Prostate gland (tissue), 2 donors: ENCODE data around the gene MICAL3. TPM values are rescaled to one million over a fixed set of nuclear protein-coding genes. Genes with fewer than 3 reads are reported as not detected.

Experiments
- DNase-seq: peaks from one replicate; pipeline ENCODE4 v3.0.0-alpha.2; 2019; ENCODE audit warnings: low spot score
- H3K27ac ChIP-seq, 2 donors: fragments of 200-600 bp; sonication (generic); 2 replicates each; pipeline ENCODE4 v1.5.1; 2017 to 2019
- H3K27me3 ChIP-seq: fragments of 200-600 bp; sonication (generic); replicated peaks from 2 replicates; pipeline ENCODE4 v1.5.1; 2019; ENCODE audit not compliant: insufficient read depth
- H3K36me3 ChIP-seq, 2 donors: fragments of 200-600 bp; sonication (generic); 1 replicate in 1 of 2; 2 replicates in 1 of 2; pipeline versions ENCODE4 v1.5.1 to v1.8.1; 2017 to 2019
- H3K4me1 ChIP-seq: fragments of 200-600 bp; sonication (generic); replicated peaks from 2 replicates; pipeline ENCODE4 v1.5.1; 2019
- H3K4me3 ChIP-seq, 2 donors: fragments of 200-600 bp; sonication (generic); 2 replicates each; pipeline ENCODE4 v1.5.1; 2017 to 2019
- H3K9me3 ChIP-seq: fragments of 200-600 bp; sonication (generic); 2 replicates; pipeline ENCODE4 v1.5.1; 2017
- CTCF ChIP-seq, 4 experiments: fragments of 200-600 bp in 2 of 4; fragments of 450-650 bp in 2 of 4; sonication (generic) in 2 of 4; IDR thresholded peaks; 1 replicate in 3 of 4; 2 replicates in 1 of 4; pipeline ENCODE4 v1.5.1; 2016 to 2019; ENCODE audit warnings: antibody characterized with exemption in 4 of 4, mild to moderate bottlenecking in 2 of 4, moderate library complexity in 2 of 4
- POLR2A ChIP-seq: fragments of 450-650 bp; IDR thresholded peaks from one replicate; pipeline ENCODE4 v1.6.1; 2016; ENCODE audit warnings: antibody characterized with exemption, mild to moderate bottlenecking
- POLR2AphosphoS5 ChIP-seq: sonication (generic); formaldehyde crosslinking; IDR thresholded peaks from one replicate; pipeline ENCODE4 v1.6.1; 2017; ENCODE audit warnings: antibody characterized with exemption
- WGBS: methylation state at CpG from one replicate; pipeline ENCODE4 v1.1.5; 2018; 5-methylcytosine and 5-hydroxymethylcytosine counted together
- intact Hi-C: fragments of 100-400 bp; cut with DNase I; formaldehyde crosslinking; loops from one replicate; pipeline ENCODE4 v1.14.2; 2022
- total RNA-seq, 2 donors: library from RNA; depleted of rRNA; stranded (reverse); fragments of >200 nt; gene quantifications; one replicate each; pipeline ENCODE4 v1.1.0, GENCODE V29; 2016

MICAL3 gene
- total RNA-seq, 2 donors from 2014 or later: 58.6 to 78.7 TPM

- Histone ChIP-seq H3K27me3 (no peaks in the 10 kb centered on the region), H3K36me3 (peaks cover 0 to 6% of the 10 kb centered on the region in 2 donors), H3K4me1 (no peaks in the 10 kb centered on the region), H3K27ac (no peak overlapping the region), H3K4me3 (no peak overlapping the region), H3K9me3 (no peaks in the 10 kb centered on the region)
- 76% methylated on average over 18 of the region's 18 CpGs for WGBS
- no peak for TF ChIP-seq CTCF (IDR thresholded peaks at IDR 0.05)
- TF ChIP-seq POLR2AphosphoS5: no peak
- TF ChIP-seq POLR2A: no peak
- intact Hi-C loops: no loop called here
- DNase-seq: no peak
Measured at GRCh38 chr22:17807578-17808410, 216.6 kb downstream of the MICAL3 start.

- no peaks in the 10 kb centered on the region for H3K9me3 ChIP-seq
Measured at GRCh38 chr22:17807086-17807485, 217.3 kb downstream of the MICAL3 start.

GRCh38 chr22:17806437-17806836 lies 217.9 kb downstream of the MICAL3 start:
- no peak for TF ChIP-seq POLR2AphosphoS5
- TF ChIP-seq POLR2A: no peak
- no peak for TF ChIP-seq CTCF (IDR thresholded peaks at IDR 0.05)
- intact Hi-C loops: no loop called here
- Histone ChIP-seq H3K4me1 (no peaks in the 10 kb centered on the region), H3K4me3 (no peak overlapping the region), H3K27ac (no peak overlapping the region), H3K36me3 (peaks cover 0 to 6% of the 10 kb centered on the region in 2 donors), H3K27me3 (no peaks in the 10 kb centered on the region), H3K9me3 (no peaks in the 10 kb centered on the region)
- no peak for DNase-seq
- 74% methylated on average over 2 of the region's 2 CpGs for WGBS

More at GRCh38 chr22:17807086-17807485, 217.3 kb downstream of the MICAL3 start:
- Histone ChIP-seq H3K27me3 (no peaks in the 10 kb centered on the region), H3K4me1 (no peaks in the 10 kb centered on the region), H3K27ac (no peak overlapping the region), H3K4me3 (no peak overlapping the region), H3K36me3 (peaks cover 0 to 6% of the 10 kb centered on the region in 2 donors)
- intact Hi-C loops: no loop called here
- WGBS: 94% methylated on average over 10 of the region's 10 CpGs
- no peak for DNase-seq
- no peak for TF ChIP-seq POLR2AphosphoS5

- Histone ChIP-seq H3K36me3 (no peaks in the 10 kb centered on the region), H3K27me3 (no peaks in the 10 kb centered on the region), H3K9me3 (no peaks in the 10 kb centered on the region), H3K4me3 (no peak overlapping the region), H3K27ac (no peak overlapping the region), H3K4me1 (no peaks in the 10 kb centered on the region)
- intact Hi-C loops: no loop called here
- 83% methylated on average over 22 of the region's 22 CpGs for WGBS
- TF ChIP-seq POLR2A: no peak
- TF ChIP-seq CTCF (IDR thresholded peaks at IDR 0.05): no peak
- TF ChIP-seq POLR2AphosphoS5: no peak
- no peak for DNase-seq
Measured at GRCh38 chr22:17804331-17805080, 219.9 kb downstream of the MICAL3 start.

- no peaks in the 10 kb centered on the region for H3K36me3 ChIP-seq
- 79% methylated on average over 20 of the region's 20 CpGs for WGBS
Measured at GRCh38 chr22:17803609-17804270, 220.6 kb downstream of the MICAL3 start.

More at GRCh38 chr22:17803609-17804270, 220.6 kb downstream of the MICAL3 start:
- intact Hi-C loops: no loop called here
- no peak for TF ChIP-seq POLR2AphosphoS5
- no peak for TF ChIP-seq POLR2A
- TF ChIP-seq CTCF (IDR thresholded peaks at IDR 0.05): no peak
- Histone ChIP-seq H3K4me3 (no peak overlapping the region), H3K4me1 (no peaks in the 10 kb centered on the region), H3K9me3 (no peaks in the 10 kb centered on the region), H3K27ac (no peak overlapping the region), H3K27me3 (no peaks in the 10 kb centered on the region)
- DNase-seq: no peak
